GM13977 (cell line): ENCODE results near the gene FBXL17.

Experiments used
- DNase-seq: peaks from one replicate; pipeline ENCODE4 v3.0.0; 2012; ENCODE audit warnings: low spot score
- CTCF ChIP-seq: IDR thresholded peaks from 2 replicates; pipeline ENCODE4 v1.5.1; 2012; ENCODE audit warnings: mild to moderate bottlenecking, control low read depth; ENCODE audit not compliant: insufficient read depth; ENCODE audit errors: extremely low read depth, missing control alignments
- in situ Hi-C: fragments of 300-500 bp; cut with MboI; formaldehyde crosslinking; loops from one replicate; pipeline ENCODE4 v1.12.0; 2022; ENCODE audit warnings: low sequenced_read_pairs, low pct_unique_long_range_greater_than_20kb, mixed read lengths, inconsistent platforms; ENCODE audit not compliant: unreplicated experiment

Gene FBXL17

DNA sequence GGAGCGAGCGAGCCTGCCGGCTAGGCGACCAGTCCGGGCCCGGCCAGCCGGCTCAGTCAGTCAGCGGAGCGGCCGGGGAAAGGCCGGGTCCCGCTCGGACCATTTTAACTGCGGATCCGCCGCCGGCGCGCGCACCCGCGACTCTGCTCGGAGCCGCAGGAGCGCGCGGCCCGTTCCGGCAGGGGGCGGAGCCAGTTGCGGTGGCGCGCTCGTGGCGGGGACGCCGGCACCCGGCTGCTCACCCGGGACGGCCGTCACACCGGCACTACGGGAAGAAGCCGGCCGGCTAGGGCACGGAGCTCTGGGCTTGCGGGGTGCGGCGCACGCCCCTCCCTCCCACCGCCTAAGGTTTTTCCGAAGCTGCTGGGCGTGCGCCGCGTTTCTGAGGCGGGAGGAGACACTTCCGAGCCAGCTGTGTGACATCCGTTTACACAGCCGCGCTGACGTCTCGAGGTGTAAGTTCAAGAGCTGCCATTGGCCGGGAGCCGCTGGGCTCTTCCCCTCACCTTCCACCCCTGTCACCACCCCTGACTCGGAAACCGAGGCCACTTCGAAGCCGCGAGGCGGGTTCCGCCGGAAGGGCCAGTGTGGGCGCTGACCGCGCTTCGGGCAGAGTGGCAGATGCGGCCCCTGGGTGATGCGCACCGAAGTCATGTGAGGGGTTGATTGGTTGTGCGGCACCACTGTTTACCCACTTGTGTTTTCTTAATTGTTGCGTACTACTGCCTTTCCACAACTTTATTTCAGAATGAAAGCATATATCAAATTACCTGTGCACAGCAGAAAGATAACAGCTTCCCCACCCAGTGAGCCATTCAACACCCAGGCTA is at the start of gene FBXL17:
FBXL17 (minus strand) TSS at position 145 of the 830 bp plus-strand sequence.
- DNase-seq: peak; percentile 87
- in situ Hi-C loops: no loop called here
- no peak for TF ChIP-seq CTCF

GRCh38 chr5:108430931-108431608 is 49.2 kb upstream of the FBXL17 start:
- DNase-seq: no peak
- TF ChIP-seq CTCF: no peak
- in situ Hi-C loops: no loop called here

DNA sequence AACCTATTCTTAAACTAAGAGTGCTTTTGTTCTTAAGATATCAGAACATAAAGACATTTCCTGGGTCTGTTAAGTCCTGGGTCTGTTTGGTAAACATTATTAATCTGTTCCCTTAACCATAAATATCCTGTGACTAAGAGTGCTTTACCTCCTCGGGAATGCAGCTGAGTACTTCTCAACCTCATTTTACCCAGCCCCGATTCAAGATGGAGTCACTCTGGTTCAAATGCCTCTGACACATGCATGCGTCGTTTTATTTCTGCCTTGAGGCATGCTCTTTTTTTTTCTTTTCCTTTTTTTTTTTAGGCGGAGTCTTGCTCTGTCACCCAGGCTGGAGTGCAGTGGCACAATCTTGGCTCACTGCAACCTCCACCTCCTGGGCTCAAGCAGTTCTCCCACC is 39.8 kb upstream of the FBXL17 start:
- no peak for DNase-seq
- TF ChIP-seq CTCF: no peak
- in situ Hi-C loops: no loop called here

- no peak for DNase-seq
- in situ Hi-C loops: no loop called here
- TF ChIP-seq CTCF: no peak
Measured at GRCh38 chr5:108420755-108421154, 38.9 kb upstream of the FBXL17 start.

DNA sequence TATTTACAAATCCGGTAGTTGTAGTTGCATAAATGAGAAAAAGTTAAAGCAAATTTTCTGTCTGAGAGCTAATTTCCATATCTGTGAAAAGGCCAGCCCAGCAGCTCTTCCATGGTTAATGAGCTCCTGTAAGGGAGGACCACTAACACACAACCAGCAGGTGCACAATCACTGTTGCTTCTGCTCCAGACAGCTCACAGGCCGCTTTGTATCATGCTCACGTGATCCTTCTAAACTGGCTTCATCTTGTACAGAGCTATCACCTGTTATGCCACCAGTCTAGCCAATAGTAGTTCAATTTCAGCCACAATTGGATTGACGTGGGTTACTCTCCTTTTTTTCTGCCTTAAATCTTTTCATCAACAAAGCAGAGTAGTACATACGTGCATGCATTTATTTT is 38.3 kb upstream of the FBXL17 start:
- in situ Hi-C loops: no loop called here
- DNase-seq: no peak
- TF ChIP-seq CTCF: no peak

DNA sequence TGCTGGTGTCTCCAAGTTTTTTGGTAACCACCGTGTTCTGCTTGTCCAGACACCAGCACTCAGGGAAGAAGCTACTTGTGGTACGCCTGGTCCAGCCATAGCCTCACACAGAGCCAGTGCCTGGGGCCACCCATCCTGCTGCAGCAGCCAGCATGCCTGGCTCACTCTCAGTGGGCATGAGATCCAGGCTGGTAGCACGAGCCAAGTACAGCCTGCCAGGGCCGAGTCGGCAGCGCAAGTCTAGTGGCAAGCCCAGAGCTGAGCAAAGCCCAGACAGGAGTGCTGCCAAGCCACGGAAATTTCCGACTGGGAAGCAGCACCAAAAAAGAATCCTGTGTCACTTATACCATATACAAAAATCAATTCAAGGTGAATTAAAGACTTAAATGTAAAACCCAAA is 36.3 kb upstream of the FBXL17 start:
- no peak for TF ChIP-seq CTCF
- DNase-seq: no peak
- in situ Hi-C loops: no loop called here
